Lung (tissue), 12 donors: ENCODE results near the gene XKR3. TPM values are rescaled to one million over a fixed set of nuclear protein-coding genes. Genes with fewer than 3 reads are reported as not detected.

ENCODE experiments used
- ATAC-seq: fragments of 200-7000 bp; cut with Tn5 transposase; one replicate; pipeline ENCODE4 v1.9.1; 2020; ENCODE audit warnings: moderate number of reproducible peaks; ENCODE audit not compliant: insufficient read depth, low FRiP score
- DNase-seq, 3 donors: peaks; one replicate each; pipeline ENCODE4 v3.0.0-alpha.2; 2013 to 2017
- H3K27ac ChIP-seq, 2 donors: one replicate each; pipeline ENCODE4 v1.5.1; 2013; ENCODE audit warnings: mild to moderate bottlenecking in 2 of 2, moderate library complexity in 2 of 2, control low read depth in 1 of 2, inconsistent platforms in 1 of 2, low read depth in 1 of 2, low read length in 1 of 2
- H3K27me3 ChIP-seq, 3 donors: one replicate each; pipeline ENCODE4 v1.5.1; 2013; ENCODE audit warnings: low read length in 2 of 3; ENCODE audit not compliant: control insufficient read depth in 3 of 3, insufficient read depth in 3 of 3
- H3K36me3 ChIP-seq, 4 donors: one replicate each; pipeline ENCODE4 v1.5.1; 2013; ENCODE audit warnings: low read length in 4 of 4, mild to moderate bottlenecking in 1 of 4, moderate library complexity in 1 of 4; ENCODE audit not compliant: control insufficient read depth in 4 of 4, insufficient read depth in 4 of 4
- H3K4me1 ChIP-seq, 5 donors: one replicate each; pipeline ENCODE4 v1.5.1; 2013; ENCODE audit warnings: low read length in 5 of 5, mild to moderate bottlenecking in 2 of 5, moderate library complexity in 1 of 5; ENCODE audit not compliant: control insufficient read depth in 5 of 5, insufficient read depth in 5 of 5
- H3K4me3 ChIP-seq: one replicate; pipeline ENCODE4 v1.5.1; 2013; ENCODE audit warnings: mild to moderate bottlenecking, control low read depth, moderate library complexity
- H3K9ac ChIP-seq, 2 donors: one replicate each; pipeline ENCODE4 v1.5.1; 2013; ENCODE audit warnings: low read length in 2 of 2, control low read depth in 1 of 2; ENCODE audit not compliant: insufficient read depth in 1 of 2
- H3K9me3 ChIP-seq, 4 donors: one replicate each; pipeline ENCODE4 v1.5.1; 2013; ENCODE audit warnings: low read length in 3 of 4, mild to moderate bottlenecking in 1 of 4, moderate library complexity in 1 of 4; ENCODE audit not compliant: control insufficient read depth in 4 of 4, insufficient read depth in 3 of 4
- CTCF ChIP-seq: IDR thresholded peaks from 2 replicates; pipeline ENCODE4 v1.5.1; 2012; ENCODE audit warnings: mild to moderate bottlenecking; ENCODE audit errors: control extremely low read depth, extremely low read depth
- WGBS, 2 donors: extraction: QIAGEN DNeasy Blood & Tissue Kit; methylation state at CpG; one replicate each; pipeline ENCODE4 v1.1.7; 2013; 5-methylcytosine and 5-hydroxymethylcytosine counted together
- polyA plus RNA-seq, 2 donors: library from polyadenylated mRNA; stranded (reverse); fragments of 200-250 nt; gene quantifications; one replicate each; pipeline ENCODE4 v1.2.1, GENCODE V29; 2013
- total RNA-seq, 2 donors: library from RNA; depleted of rRNA in 1 of 2; stranded (reverse); fragments of >200 nt in 1 of 2; gene quantifications; one replicate each; pipeline ENCODE4 v1.2.1, GENCODE V29; 2014 to 2021
- donor health status: control.
- donor health status: control.
- donor health status: Bipolar disorder and iron deficiency.
- donor health status: healthy.
- donor health status: DM: yes; HTN: yes; CAD: no.

XKR3 gene
- total and polyA plus RNA-seq, 4 donors: 0.07 TPM; not detected in 3

DNA sequence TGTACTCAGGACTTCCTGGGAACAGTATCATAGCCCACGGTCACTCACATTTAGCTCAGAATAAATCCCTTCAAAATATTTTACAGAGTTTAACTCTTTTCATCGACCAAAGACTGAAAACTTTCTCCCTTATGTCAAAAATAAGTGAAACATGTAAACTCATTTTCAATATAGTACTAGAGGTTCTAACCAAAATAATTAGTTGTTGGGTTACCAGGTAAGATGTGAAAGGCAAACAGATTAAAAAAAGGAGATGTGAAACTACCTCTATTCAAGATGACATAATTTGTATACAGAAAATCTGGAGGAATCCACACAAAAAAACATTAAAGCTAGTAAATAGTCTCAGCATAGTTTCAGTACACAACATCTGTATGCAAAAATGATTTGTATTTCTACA, 20.3 kb downstream of the XKR3 start:
- no peaks in the 10 kb centered on the region for H3K36me3 ChIP-seq
- ATAC-seq (no peak), DNase-seq (no peak)
- 59 to 76% methylated on average over 2 of the region's 2 CpGs for WGBS, 2 donors
- no peaks in the 10 kb centered on the region for H3K27me3 ChIP-seq
- no peak for TF ChIP-seq CTCF
- no peak overlapping the region for H3K9ac ChIP-seq
- no peak overlapping the region for H3K4me3 ChIP-seq
- H3K9me3 ChIP-seq: no peaks in the 10 kb centered on the region
- H3K27ac ChIP-seq: no peak overlapping the region
- H3K4me1 ChIP-seq: no peaks in the 10 kb centered on the region

GRCh38 chr22:16803255-16803917, 21.8 kb downstream of the XKR3 start:
- no peak for DNase-seq

GRCh38 chr22:16801571-16801970, 23.6 kb downstream of the XKR3 start:
- no peaks in the 10 kb centered on the region for H3K27me3 ChIP-seq
- no peak overlapping the region for H3K4me3 ChIP-seq
- no peaks in the 10 kb centered on the region for H3K4me1 ChIP-seq
- DNase-seq (no peak), ATAC-seq (no peak)
- no peaks in the 10 kb centered on the region for H3K36me3 ChIP-seq
- no peak overlapping the region for H3K9ac ChIP-seq
- no peak overlapping the region for H3K27ac ChIP-seq
- 90 to 93% methylated on average over 3 of the region's 3 CpGs for WGBS, 2 donors
- no peaks in the 10 kb centered on the region for H3K9me3 ChIP-seq
- TF ChIP-seq CTCF: no peak

More at GRCh38 chr22:16803255-16803917, 21.8 kb downstream of the XKR3 start:
- Histone ChIP-seq H3K9ac (no peak overlapping the region), H3K27ac (no peak overlapping the region), H3K4me1 (no peaks in the 10 kb centered on the region), H3K27me3 (no peaks in the 10 kb centered on the region), H3K4me3 (no peak overlapping the region), H3K9me3 (no peaks in the 10 kb centered on the region), H3K36me3 (no peaks in the 10 kb centered on the region)
- no peak for TF ChIP-seq CTCF
- WGBS, 2 donors: 75 to 97% methylated on average over 4 of the region's 4 CpGs
- ATAC-seq: no peak

DNA sequence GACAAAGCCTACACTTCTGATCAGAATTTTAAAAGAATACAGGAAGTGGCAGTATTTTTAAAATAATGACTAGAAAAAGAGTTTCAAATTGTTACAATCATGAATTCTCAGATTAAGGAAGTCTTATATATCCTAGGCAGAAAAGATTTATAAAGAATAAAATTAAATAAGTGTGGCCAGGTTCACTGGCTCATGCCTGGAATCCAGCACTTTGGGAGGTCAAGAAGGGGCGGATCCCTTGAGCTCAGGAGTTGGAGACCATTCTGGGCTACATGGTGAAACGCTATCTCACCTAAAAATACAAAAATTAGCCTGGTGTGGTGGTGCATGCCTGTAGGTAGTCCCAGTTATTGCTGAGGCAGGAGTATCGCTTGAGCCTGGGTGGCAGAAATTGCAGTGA, 24.1 kb downstream of the XKR3 start:
- no peak overlapping the region for H3K9ac ChIP-seq
- DNase-seq (no peak), ATAC-seq (no peak)

More for the DNA sequence above, 24.1 kb downstream of the XKR3 start:
- 86 to 93% methylated on average over 3 of the region's 3 CpGs for WGBS, 2 donors
- no peaks in the 10 kb centered on the region for H3K27me3 ChIP-seq
- no peak for TF ChIP-seq CTCF
- no peaks in the 10 kb centered on the region for H3K9me3 ChIP-seq
- no peak overlapping the region for H3K4me3 ChIP-seq
- H3K27ac ChIP-seq: no peak overlapping the region
- H3K4me1 ChIP-seq: no peaks in the 10 kb centered on the region
- H3K36me3 ChIP-seq: no peaks in the 10 kb centered on the region
